ENCODE results near the gene SLC35F4.
"Not testable (repeated sequence)": the region's sequence is repeated elsewhere in the genome, so short reads cannot be mapped to it uniquely, and the experiment has no call there.

Gene SLC35F4

DNA sequence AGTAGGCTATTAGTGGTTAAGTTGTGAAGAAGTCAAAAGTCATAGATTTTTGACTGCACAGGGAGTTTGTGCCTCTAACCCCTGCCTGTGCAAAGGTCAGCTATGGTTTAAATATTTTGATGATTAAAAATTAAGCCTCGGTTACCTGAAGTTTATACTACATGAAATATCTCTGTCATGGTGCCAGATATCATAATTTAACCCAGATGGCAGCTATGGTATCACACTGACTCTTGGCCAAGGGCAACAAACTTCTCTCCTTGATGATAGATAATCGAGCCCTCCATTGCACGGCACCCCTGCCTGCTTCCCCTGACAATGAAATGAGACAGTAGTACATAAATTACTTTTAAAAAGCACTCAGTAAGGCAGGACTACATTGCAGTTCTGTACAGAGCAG lies 80.8 kb downstream of the SLC35F4 start:
- no peak for DNase-seq

DNA sequence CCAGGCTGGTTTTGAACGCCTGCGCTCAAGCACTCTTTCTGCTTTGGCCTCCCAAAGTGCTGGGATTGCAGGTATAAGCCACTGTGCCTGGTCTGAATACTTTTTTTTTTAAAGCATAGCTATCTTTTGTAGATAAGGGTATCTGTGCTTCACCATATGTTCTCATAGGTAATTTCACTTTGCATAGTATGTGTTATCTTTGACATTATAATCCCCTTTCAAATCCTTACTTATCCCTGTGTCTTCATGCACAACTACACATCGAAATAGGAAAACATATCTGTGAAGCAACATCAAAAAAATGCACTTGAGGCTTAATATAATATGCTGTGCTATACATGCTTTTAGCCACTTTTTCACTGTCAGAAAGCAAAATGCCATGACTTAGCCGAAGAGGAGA lies 94.1 kb downstream of the SLC35F4 start:
- DNase-seq: no peak

GRCh38 chr14:57769863-57770523 lies 95.9 kb downstream of the SLC35F4 start:
- no peak for DNase-seq

- DNase-seq: no peak
Observed at GRCh38 chr14:57761800-57762199, 104.1 kb downstream of the SLC35F4 start.

- DNase-seq: no peak
Observed at GRCh38 chr14:57760896-57761295, 105.0 kb downstream of the SLC35F4 start.

DNA sequence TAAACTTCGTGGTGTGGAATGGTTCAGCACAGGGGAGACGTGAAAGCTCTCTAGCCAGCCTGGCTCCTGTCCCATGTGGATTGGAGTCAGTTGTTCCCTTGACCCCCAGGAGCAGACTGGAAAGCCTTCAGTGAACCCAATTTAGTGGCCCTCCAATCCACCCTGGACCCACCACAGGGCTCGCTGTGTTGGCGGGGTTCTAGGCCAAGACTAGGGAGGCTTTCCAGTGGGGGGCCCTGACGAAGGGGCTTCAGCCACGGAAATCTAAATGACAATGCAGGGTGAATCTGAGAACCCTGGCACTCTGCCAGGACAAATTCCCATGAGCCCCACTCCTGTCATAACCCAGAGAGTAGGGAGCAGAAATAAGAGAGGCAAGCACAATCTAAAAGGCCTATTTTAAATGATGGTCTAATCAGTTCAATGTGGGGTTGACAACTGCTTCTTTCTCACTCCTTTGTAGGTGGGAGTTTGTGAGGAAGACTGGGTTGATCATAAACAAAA lies 110.8 kb downstream of the SLC35F4 start:
- no peak for DNase-seq

DNA sequence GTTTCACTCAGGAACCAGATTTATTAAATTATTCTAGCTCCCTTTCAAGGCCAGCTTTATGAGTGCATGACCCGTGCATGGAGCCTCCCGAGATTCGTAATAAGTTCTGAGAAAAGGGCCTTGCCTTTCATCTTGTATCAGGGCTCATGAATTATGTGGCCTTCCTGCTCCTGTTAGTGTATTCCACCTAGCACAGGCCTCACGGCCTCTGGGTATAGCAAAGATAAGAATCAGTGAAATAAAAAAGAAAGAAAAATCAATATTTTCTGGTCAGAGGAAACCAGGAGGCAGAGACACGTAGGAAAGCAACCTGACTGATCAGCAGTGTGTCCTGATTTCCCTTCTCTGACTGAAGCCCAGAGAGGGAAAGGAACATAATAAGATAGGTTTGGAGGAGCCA lies 111.4 kb downstream of the SLC35F4 start:
- DNase-seq: no peak

- no peak for DNase-seq
Observed at GRCh38 chr14:57753821-57754220, 112.1 kb downstream of the SLC35F4 start.

DNA sequence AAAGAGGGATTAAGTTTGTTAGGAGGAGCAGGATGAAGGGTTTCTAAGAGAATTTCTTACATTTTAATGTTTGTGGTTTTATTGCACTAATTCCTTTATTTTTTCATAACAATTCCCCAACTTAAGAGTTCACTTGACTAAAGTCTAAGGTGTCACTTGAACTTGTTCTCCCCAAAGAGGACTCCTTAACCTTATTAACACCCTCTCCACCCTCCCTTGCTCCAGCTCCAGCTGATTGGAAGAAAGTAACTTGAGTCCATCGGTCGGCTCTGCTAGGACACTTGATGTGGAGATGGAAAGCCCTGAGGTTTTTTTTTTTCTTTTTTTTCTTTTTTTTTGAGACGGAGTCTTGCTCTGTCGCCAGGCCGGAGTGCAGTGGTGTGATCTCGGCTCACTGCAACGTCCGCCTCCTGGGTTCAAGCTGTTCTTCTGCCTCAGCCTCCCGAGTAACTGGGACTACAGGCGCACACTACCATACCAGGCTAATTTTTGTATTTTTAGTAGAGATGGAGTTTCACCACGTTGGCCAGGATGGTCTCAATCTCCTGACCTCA lies 113.7 kb downstream of the SLC35F4 start:
- DNase-seq: not testable (repeated sequence)

DNA sequence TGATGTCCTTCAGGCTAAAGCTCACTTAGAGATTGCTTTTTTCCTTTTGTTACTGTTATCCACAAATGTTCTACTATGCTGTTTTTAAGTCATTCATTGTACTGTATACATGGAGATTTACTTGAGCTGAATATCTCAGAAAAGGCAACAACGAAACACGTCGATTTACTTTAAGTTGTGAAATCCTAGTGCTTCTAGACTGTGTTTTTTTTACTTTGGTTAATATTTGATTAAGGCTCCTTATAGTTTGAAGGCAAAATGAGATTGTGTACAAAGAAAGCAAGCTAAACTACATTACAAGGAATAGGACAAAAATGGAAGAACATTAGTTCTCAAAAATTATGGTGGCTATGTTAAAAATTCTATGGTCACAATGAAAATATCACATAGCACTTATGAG lies 114.5 kb downstream of the SLC35F4 start:
- DNase-seq: no peak

DNA sequence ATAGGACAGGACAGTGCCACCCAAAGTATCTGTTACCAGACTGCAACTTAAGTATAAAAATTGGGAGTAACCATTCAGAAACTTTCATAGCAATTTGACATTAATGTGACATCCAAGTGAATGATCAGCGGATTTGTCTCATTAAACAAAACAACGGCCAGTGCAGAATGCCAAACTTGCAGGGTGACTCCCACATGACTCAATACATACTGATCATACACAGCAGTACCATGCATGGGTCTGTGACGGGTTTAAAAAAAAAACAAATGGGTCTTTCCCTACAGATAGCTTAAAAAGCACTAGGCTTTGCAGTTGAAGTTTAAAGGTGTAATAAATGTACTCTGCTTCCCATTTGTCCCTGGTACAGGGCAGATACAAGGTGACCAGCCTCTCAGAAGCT lies 116.6 kb downstream of the SLC35F4 start:
- DNase-seq: no peak

DNA sequence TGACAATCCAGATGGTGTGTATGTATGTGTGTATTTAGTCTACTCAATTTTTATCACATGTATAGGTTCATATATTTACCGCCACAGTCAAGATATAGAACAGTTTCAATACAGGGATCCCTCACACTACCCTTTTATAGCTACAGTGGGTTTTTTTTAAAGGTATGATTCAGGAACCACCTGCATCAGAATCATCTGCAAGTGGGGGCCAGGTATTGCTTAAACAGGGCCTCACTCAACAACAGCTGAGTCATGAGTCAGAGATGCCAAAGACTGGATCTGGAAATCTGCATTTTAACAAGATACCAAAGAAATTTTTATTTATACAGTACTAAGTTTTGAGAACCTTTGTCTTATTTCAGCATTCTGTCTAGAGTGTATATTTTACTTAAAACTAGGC lies 117.6 kb downstream of the SLC35F4 start:
- no peak for DNase-seq

DNA sequence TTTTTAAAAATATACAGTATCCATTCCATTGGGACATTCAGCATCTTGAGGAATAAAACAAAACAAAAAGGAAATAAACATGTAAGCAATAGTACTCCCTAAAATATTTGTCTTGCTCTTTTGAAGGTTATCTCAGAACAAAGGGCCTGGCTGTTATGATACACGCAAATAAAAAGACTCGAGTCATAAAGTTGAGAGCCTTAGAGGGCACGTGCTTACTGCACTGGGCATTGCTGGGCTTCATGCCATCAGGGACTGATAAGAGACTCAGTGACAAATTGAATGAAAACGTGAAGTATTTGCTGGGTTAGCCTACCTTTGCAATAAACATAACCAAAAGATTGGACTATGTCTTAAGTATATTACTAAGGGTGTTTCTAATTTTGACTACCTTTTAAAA lies 118.9 kb downstream of the SLC35F4 start:
- no peak for DNase-seq

GRCh38 chr14:57746563-57746962 lies 119.3 kb downstream of the SLC35F4 start:
- no peak for DNase-seq

DNA sequence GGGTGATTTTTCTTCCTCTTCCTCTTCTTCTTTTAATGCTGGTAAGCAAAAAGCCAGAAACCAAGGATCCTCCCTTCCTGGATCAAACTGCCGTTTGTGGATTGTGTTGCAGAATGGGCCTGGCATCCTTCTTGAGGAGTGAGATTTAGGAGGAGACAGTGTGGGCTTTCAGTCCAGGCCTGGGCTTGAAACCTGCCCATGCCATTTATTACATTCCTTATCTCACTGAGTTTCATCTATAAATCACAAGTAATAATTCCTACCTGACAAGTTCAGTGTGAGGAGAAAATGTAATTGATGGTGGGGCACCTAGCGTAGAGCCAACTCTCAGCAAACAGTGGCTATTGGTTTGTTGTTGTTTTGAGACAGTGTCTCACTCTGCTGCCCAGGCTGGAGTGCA lies 126.4 kb downstream of the SLC35F4 start:
- DNase-seq: no peak

- no peak for DNase-seq
Observed at GRCh38 chr14:57737598-57737997, 128.3 kb downstream of the SLC35F4 start.

GRCh38 chr14:57736391-57736790 lies 129.5 kb downstream of the SLC35F4 start:
- no peak for DNase-seq

DNA sequence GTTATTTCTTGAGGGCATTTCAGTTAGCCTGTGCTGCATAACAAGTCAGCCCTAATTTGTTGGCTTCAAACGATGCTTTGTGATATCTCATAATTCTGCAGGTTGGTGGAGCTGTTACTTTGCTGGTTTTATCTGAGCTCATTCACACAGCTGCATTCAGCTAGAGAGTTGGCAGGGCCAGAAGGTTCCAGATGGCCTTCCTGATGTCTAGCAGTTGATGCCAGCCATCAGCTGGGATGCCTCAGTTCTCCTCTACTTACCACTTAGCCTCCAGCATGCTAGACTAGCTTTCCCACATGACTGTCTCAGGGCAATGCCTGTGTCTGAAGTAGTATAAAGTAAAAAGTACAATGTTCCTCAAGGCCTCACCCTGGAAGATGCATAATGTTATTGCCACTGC lies 130.6 kb downstream of the SLC35F4 start:
- DNase-seq: no peak

- DNase-seq: no peak
Observed at GRCh38 chr14:57732463-57733285, 133.2 kb downstream of the SLC35F4 start.

DNA sequence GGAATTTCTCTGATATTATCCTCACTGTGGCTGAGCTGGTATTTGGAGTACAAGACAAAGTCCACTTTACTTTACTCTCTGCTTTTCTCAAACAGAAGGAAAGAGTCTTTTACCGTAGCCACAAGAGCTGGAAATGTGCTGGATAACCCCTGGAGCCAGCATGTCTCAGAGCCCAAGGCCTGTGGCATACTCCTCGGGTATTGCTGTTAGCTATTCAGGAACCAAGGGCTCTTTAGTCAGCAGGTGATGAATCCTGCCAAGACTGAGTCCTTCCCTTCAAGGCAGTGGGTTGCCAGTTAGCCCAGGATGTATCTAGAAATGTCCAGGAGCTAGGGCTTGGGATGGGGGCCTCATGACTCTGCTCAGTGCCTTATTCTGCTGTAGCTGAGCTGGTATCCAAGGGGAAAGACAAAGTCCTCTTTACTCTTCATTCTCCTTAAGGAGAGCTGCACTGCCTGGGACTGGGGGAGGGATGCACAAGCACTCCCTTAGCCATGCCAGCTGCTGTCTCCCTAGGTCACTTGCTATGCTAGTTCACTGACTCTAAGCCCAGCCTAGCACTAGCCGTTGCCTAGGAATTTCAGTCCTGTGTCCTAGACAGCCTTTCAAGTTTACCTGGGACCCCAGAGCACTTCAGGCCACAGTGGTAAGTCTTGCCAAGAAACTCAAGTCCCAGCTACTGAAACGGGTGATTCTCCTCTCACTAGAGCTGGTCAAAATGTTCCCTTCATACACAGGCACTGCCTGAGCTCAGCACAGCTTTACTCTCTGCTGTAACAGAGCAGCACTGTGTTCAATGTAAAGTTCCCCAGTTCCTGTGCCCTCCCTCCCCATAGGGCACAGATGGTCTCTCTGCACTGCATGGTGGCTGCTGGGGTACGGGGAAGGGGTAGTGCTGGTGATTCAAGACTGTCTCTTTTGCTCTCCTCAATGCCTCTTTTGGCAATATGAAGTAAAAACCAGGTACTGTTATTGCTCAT lies 136.4 kb downstream of the SLC35F4 start:
- DNase-seq: no peak

DNA sequence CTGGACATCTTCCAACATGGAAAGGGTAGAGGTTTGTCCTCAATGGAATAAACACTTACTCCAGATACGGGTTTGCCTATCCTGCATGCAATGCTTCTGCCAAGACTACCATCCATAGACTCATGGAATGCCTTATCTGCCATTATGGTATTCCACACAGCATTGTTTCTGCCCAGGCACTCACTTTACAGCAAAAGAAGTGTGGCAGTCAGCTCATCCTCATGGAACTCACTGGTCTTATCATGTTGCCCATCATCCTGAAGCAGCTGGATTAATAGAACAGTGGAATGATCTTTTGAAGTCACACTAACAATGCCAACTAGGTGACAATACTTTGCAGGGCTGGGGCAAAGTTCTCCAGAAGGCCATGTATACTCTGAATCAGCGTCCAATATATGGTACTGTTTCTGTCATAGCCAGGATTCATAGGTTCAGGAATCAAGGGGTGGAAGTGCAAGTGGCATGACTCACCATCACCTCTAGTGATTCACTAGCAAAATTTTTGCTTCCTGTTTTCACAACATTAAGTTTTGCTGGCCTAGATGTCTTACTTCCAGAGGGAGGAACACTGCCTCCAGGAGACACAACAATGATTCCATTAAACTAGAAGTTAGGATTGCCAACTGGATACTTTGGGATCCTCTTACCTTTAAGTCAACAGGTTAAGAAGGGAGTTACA lies 140.4 kb downstream of the SLC35F4 start:
- no peak for DNase-seq

DNA sequence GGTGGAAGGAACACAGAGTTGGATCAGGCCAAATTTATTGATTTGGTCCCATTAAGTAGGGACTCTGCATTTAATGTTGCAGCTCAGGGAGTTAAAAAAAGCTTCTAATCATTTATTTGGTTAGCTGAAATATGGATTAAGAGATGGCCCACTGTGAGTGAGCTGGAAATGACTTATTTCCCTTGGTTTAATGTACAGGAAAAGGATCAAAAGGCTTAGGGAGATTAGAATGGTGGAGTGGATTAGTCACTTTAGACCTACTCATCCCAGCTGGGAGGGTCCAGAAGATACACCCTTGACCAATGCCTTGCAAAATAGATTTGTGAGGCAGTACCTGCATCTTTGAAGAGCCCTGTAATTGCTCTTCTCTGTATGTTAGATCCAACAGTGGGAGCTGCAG lies 143.8 kb downstream of the SLC35F4 start:
- DNase-seq: not testable (repeated sequence)
